ENCODE data around the gene SLC38A5.
"Not testable (repeated sequence)": the region's sequence is repeated elsewhere in the genome, so short reads cannot be mapped to it uniquely, and the experiment has no call there.

SLC38A5 gene

GRCh38 chrX:48467281-48467761 is 2.7 kb downstream of the SLC38A5 start:
- no peak for DNase-seq

- no peak for DNase-seq
Measured at GRCh38 chrX:48466696-48467095, 3.4 kb downstream of the SLC38A5 start.

GRCh38 chrX:48465336-48465933 is 4.6 kb downstream of the SLC38A5 start:
- no peak for DNase-seq

GRCh38 chrX:48461830-48462229 is 8.2 kb downstream of the SLC38A5 start:
- DNase-seq: no peak

- DNase-seq: no peak
Measured at GRCh38 chrX:48460606-48461005, 9.5 kb downstream of the SLC38A5 start.

GRCh38 chrX:48460031-48460430 is 10.0 kb downstream of the SLC38A5 start:
- no peak for DNase-seq

GRCh38 chrX:48459483-48459882 is 10.6 kb downstream of the SLC38A5 start:
- no peak for DNase-seq

- DNase-seq: no peak
Measured at GRCh38 chrX:48458711-48459110, 11.3 kb downstream of the SLC38A5 start.

GRCh38 chrX:48456628-48457331 is 13.3 kb downstream of the SLC38A5 start:
- DNase-seq: no peak

GRCh38 chrX:48451708-48452107 is 18.4 kb downstream of the SLC38A5 start:
- DNase-seq: no peak

GRCh38 chrX:48450076-48450475 is 20.0 kb downstream of the SLC38A5 start:
- DNase-seq: no peak

- not testable (repeated sequence) for DNase-seq
Measured at GRCh38 chrX:48447201-48447600, 22.9 kb downstream of the SLC38A5 start.

- DNase-seq: not testable (repeated sequence)
Measured at GRCh38 chrX:48433713-48434112, 36.3 kb downstream of the SLC38A5 start.

GRCh38 chrX:48430166-48430565 is 39.9 kb downstream of the SLC38A5 start:
- DNase-seq: not testable (repeated sequence)

GRCh38 chrX:48429606-48430005 is 40.5 kb downstream of the SLC38A5 start:
- DNase-seq: not testable (repeated sequence)

GRCh38 chrX:48427027-48427716 is 42.9 kb downstream of the SLC38A5 start:
- DNase-seq: not testable (repeated sequence)

GRCh38 chrX:48411860-48412259 is 58.2 kb downstream of the SLC38A5 start, which contains the start of gene SSX4B:
Gene SSX4B (minus strand): TSS chrX:48411960. CDS start chrX:48411372, 588 bp downstream.
- DNase-seq: not testable (repeated sequence)

Data from right forelimb (tissue), 1 donor.